ENCODE results near the gene EIF3I. TPM values are rescaled to one million over a fixed set of nuclear protein-coding genes. Genes with fewer than 3 reads are reported as not detected.

EIF3I gene
- total and polyA plus RNA-seq, 2 of the 13 experiments (the other 11 are each of a cell fraction or from before 2014, with no cell fraction given), result 210 to 223 TPM

GRCh38 chr1:32205401-32206370, 16.5 kb upstream of the EIF3I start, which contains the start of gene IQCC (continued):
- TF ChIP-seq, protein P1, sequence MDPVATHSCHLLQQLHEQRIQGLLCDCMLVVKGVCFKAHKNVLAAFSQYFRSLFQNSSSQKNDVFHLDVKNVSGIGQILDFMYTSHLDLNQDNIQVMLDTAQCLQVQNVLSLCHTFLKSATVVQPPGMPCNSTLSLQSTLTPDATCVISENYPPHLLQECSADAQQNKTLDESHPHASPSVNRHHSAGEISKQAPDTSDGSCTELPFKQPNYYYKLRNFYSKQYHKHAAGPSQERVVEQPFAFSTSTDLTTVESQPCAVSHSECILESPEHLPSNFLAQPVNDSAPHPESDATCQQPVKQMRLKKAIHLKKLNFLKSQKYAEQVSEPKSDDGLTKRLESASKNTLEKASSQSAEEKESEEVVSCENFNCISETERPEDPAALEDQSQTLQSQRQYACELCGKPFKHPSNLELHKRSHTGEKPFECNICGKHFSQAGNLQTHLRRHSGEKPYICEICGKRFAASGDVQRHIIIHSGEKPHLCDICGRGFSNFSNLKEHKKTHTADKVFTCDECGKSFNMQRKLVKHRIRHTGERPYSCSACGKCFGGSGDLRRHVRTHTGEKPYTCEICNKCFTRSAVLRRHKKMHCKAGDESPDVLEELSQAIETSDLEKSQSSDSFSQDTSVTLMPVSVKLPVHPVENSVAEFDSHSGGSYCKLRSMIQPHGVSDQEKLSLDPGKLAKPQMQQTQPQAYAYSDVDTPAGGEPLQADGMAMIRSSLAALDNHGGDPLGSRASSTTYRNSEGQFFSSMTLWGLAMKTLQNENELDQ (CRISPR knock-in tag; IDR thresholded peaks at IDR 0.05; ENCODE audit: borderline replicate concordance), result no peak
- TF ChIP-seq CBFB (CRISPR knock-in tag; IDR thresholded peaks at IDR 0.05), result no peak
- TF ChIP-seq ZNF468 (CRISPR knock-in tag; IDR thresholded peaks at IDR 0.05), result no peak
- no peak for TF ChIP-seq ZUFSP (CRISPR knock-in tag; IDR thresholded peaks at IDR 0.05; ENCODE audit: borderline replicate concordance)
- TF ChIP-seq TARDBP (CRISPR knock-in tag; IDR thresholded peaks at IDR 0.05), result peak; percentile 56; the same call in 1 of the 2 replicates
- 0 out of 2 replicates have a peak, but pooled peaks have one; percentile 68 for TF ChIP-seq ZXDC (CRISPR knock-in tag; IDR thresholded peaks at IDR 0.05)
- no peak for TF ChIP-seq TBP (CRISPR knock-in tag; IDR thresholded peaks at IDR 0.05)
- TF ChIP-seq ASH2L (IDR thresholded peaks at IDR 0.05; ENCODE audit: insufficient read length, low read depth, low read length), result no peak
- TF ChIP-seq IKZF1 (IDR thresholded peaks at IDR 0.05), result no peak
- no peak for TF ChIP-seq HMG20A (CRISPR knock-in tag; IDR thresholded peaks at IDR 0.05; ENCODE audit: borderline replicate concordance)
- TF ChIP-seq SPEN (CRISPR knock-in tag; IDR thresholded peaks at IDR 0.05; ENCODE audit: low read depth), result peak; percentile 70; the same call in 1 of the 2 replicates
- TF ChIP-seq NFATC3 (CRISPR knock-in tag; IDR thresholded peaks at IDR 0.05), result no peak
- TF ChIP-seq ZNF878 (CRISPR knock-in tag; IDR thresholded peaks at IDR 0.05), result no peak
- TF ChIP-seq REPIN1 (CRISPR knock-in tag; IDR thresholded peaks at IDR 0.05; ENCODE audit: borderline replicate concordance, low read depth), result no peak
- TF ChIP-seq, protein P2, sequence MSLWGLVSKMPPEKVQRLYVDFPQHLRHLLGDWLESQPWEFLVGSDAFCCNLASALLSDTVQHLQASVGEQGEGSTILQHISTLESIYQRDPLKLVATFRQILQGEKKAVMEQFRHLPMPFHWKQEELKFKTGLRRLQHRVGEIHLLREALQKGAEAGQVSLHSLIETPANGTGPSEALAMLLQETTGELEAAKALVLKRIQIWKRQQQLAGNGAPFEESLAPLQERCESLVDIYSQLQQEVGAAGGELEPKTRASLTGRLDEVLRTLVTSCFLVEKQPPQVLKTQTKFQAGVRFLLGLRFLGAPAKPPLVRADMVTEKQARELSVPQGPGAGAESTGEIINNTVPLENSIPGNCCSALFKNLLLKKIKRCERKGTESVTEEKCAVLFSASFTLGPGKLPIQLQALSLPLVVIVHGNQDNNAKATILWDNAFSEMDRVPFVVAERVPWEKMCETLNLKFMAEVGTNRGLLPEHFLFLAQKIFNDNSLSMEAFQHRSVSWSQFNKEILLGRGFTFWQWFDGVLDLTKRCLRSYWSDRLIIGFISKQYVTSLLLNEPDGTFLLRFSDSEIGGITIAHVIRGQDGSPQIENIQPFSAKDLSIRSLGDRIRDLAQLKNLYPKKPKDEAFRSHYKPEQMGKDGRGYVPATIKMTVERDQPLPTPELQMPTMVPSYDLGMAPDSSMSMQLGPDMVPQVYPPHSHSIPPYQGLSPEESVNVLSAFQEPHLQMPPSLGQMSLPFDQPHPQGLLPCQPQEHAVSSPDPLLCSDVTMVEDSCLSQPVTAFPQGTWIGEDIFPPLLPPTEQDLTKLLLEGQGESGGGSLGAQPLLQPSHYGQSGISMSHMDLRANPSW (CRISPR knock-in tag; IDR thresholded peaks at IDR 0.05; ENCODE audit: borderline replicate concordance), result no peak
- TF ChIP-seq FOXM1 (CRISPR knock-in tag; IDR thresholded peaks at IDR 0.05), result no peak
- no peak for TF ChIP-seq RCOR2 (CRISPR knock-in tag; IDR thresholded peaks at IDR 0.05)
- TF ChIP-seq ZNF33A (CRISPR knock-in tag; IDR thresholded peaks at IDR 0.05; ENCODE audit: borderline replicate concordance), result no peak
- no peak for TF ChIP-seq ZNF773 (CRISPR knock-in tag; IDR thresholded peaks at IDR 0.05; ENCODE audit: borderline replicate concordance)

Measured in HepG2 (cell line).